Measurements from ENCODE around the gene FARP1. TPM values are rescaled to one million over a fixed set of nuclear protein-coding genes. Genes with fewer than 3 reads are reported as not detected.

The FARP1 gene
- total RNA-seq, 2 experiments from 2014 or later, result not detected

GRCh38 chr13:98479496-98480003 is 336.7 kb downstream of the FARP1 start:
- H3K36me3 ChIP-seq (ENCODE audit: insufficient read depth, low read length), result peaks cover 12% of the 10 kb centered on the region
- H4K20me1 ChIP-seq (ENCODE audit: insufficient read depth, low read length), result no peaks in the 10 kb centered on the region; the same call in 1 of the 2 replicates
- CTCF ChIA-PET (ENCODE audit: unreplicated experiment), result no interaction called here
- no peak for DNase-seq (ENCODE audit: low spot score)
- H3K79me2 ChIP-seq (ENCODE audit: insufficient read depth, low read depth, low read length), result peaks cover 27% of the 10 kb centered on the region
- no peak overlapping the region for H2AFZ ChIP-seq (ENCODE audit: low read length)
- TF ChIP-seq, protein P1, sequence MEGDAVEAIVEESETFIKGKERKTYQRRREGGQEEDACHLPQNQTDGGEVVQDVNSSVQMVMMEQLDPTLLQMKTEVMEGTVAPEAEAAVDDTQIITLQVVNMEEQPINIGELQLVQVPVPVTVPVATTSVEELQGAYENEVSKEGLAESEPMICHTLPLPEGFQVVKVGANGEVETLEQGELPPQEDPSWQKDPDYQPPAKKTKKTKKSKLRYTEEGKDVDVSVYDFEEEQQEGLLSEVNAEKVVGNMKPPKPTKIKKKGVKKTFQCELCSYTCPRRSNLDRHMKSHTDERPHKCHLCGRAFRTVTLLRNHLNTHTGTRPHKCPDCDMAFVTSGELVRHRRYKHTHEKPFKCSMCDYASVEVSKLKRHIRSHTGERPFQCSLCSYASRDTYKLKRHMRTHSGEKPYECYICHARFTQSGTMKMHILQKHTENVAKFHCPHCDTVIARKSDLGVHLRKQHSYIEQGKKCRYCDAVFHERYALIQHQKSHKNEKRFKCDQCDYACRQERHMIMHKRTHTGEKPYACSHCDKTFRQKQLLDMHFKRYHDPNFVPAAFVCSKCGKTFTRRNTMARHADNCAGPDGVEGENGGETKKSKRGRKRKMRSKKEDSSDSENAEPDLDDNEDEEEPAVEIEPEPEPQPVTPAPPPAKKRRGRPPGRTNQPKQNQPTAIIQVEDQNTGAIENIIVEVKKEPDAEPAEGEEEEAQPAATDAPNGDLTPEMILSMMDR (conservative IDR thresholded peaks at IDR 0.05; ENCODE audit: low read length), result no peak
- TF ChIP-seq EZH2phosphoT487 (IDR thresholded peaks at IDR 0.05; ENCODE audit: borderline replicate concordance, low read depth, low read length), result no peak
- no peaks in the 10 kb centered on the region for H3K9me3 ChIP-seq (ENCODE audit: low read length)
- POLR2A ChIA-PET, result no interaction called here
- intact Hi-C loops (cut with micrococcal nuclease; ENCODE audit: unreplicated experiment), result no loop called here
- no peak overlapping the region for H3K4me3 ChIP-seq (ENCODE audit: low read depth, low read length, poor library complexity, severe bottlenecking)
- no peaks in the 10 kb centered on the region for H3K9me2 ChIP-seq (ENCODE audit: insufficient read depth, low read length)
- no peak overlapping the region for H3K4me2 ChIP-seq (ENCODE audit: low read length)
- BruUV-seq (replicated peaks), result no TSS peak
- peaks cover 42% of the 10 kb centered on the region for H3K4me1 ChIP-seq (ENCODE audit: insufficient read depth, low read length, poor library complexity, severe bottlenecking)
- no peak overlapping the region for H3K27ac ChIP-seq (ENCODE audit: low read depth, low read length, poor library complexity, severe bottlenecking)

DNA sequence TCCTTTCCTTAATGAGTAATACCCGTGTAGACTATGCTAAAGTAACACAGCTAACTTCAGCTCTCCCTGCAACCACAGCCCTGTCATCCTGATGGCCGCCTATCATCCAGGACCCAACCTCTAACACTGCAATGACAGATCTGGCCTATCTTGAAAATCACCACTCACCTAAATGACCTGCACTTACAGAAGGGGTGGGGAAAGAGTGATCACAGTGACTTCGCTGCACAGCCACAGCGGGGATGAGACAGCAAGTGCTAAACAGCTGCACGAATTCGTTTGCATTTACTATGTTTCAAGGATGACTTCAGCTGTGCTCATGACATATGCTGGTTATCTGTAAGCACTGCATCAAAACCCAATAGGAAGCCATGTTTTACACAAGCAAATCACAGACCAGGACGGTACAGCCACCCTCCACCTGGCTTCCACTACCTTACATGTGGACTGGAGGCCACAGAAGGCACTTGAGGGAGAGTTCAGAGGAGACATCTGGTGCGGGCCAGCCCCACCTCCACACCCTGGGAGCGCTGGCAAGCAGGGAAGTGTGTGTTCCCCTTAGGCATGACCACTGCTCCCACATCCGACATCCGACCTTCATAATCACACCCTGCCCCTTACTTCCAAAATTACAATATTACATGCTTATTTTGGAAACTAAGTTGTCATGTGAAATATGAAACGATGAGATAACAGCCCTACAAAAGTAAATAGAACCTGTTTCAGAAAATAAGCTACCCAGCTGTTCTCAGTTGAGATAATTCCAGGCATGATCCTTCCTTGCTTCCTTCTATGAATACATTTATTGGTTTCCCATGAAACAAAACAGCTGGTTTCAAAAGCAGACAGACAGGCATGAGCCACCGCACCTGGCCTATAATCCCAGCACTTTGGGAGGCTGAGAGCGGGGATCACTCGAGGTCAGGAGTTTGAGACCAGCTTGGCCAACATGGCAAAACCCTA is 338.3 kb downstream of the FARP1 start:
- Histone ChIP-seq H3K4me2 (ENCODE audit: low read length) (no peak overlapping the region), H3K9me3 (ENCODE audit: low read length) (no peaks in the 10 kb centered on the region), H3K4me1 (ENCODE audit: insufficient read depth, low read length, poor library complexity, severe bottlenecking) (peaks cover 42% of the 10 kb centered on the region), H3K79me2 (ENCODE audit: insufficient read depth, low read depth, low read length) (peaks cover 29% of the 10 kb centered on the region), H3K4me3 (ENCODE audit: low read depth, low read length, poor library complexity, severe bottlenecking) (no peak overlapping the region), H3K36me3 (ENCODE audit: insufficient read depth, low read length) (peaks cover 7% of the 10 kb centered on the region), H3K9me2 (ENCODE audit: insufficient read depth, low read length) (no peaks in the 10 kb centered on the region), H2AFZ (ENCODE audit: low read length) (no peak overlapping the region), H4K20me1 (ENCODE audit: insufficient read depth, low read length) (peaks cover 7% of the 10 kb centered on the region; the same call in 1 of the 2 replicates), H3K27ac (ENCODE audit: low read depth, low read length, poor library complexity, severe bottlenecking) (no peak overlapping the region)
- BruUV-seq (replicated peaks), result no TSS peak
- intact Hi-C loops (cut with micrococcal nuclease; ENCODE audit: unreplicated experiment), result no loop called here
- TF ChIP-seq, protein P1 (conservative IDR thresholded peaks at IDR 0.05; ENCODE audit: low read length), result no peak
- TF ChIP-seq EZH2phosphoT487 (IDR thresholded peaks at IDR 0.05; ENCODE audit: borderline replicate concordance, low read depth, low read length), result no peak
- DNase-seq (ENCODE audit: low spot score), result peak; percentile 19
- CTCF ChIA-PET (ENCODE audit: unreplicated experiment), result no interaction called here
- POLR2A ChIA-PET, result interaction anchor here (0.6 to 0.7 kb wide), 2 partner anchors 84 to 85 kb away, joined by 3 to 6 read pairs; no protein-coding TSS in a partner anchor
